GM19468 (cell line): Measurements from ENCODE around the gene SHANK3.

Source experiments
- ATAC-seq: cut with Tn5 transposase; IDR thresholded peaks from one replicate; pipeline ENCODE4 v1.9.1; 2021; ENCODE audit warnings: mild to moderate bottlenecking, moderate library complexity, moderate number of reproducible peaks; ENCODE audit not compliant: unreplicated experiment; ENCODE audit errors: extremely low read depth

SHANK3 gene

GRCh38 chr22:50676661-50677492 lies 4.3 kb downstream of the SHANK3 start:
- no peak for ATAC-seq

GRCh38 chr22:50677493-50678217 lies 5.0 kb downstream of the SHANK3 start:
- no peak for ATAC-seq

GRCh38 chr22:50678218-50678650 lies 5.6 kb downstream of the SHANK3 start:
- ATAC-seq, result no peak

GRCh38 chr22:50678651-50679521 lies 6.3 kb downstream of the SHANK3 start:
- no peak for ATAC-seq

GRCh38 chr22:50683086-50683993 lies 10.7 kb downstream of the SHANK3 start:
- no peak for ATAC-seq

- ATAC-seq, result no peak
Observed at GRCh38 chr22:50683994-50684371, 11.4 kb downstream of the SHANK3 start.

- no peak for ATAC-seq
Observed at GRCh38 chr22:50684501-50684900, 11.9 kb downstream of the SHANK3 start.

- ATAC-seq, result no peak
Observed at GRCh38 chr22:50684986-50685385, 12.4 kb downstream of the SHANK3 start.

GRCh38 chr22:50686794-50687193 lies 14.2 kb downstream of the SHANK3 start:
- ATAC-seq, result no peak

- ATAC-seq, result no peak
Observed at GRCh38 chr22:50687829-50688228, 15.2 kb downstream of the SHANK3 start.

GRCh38 chr22:50688448-50688847 lies 15.8 kb downstream of the SHANK3 start:
- ATAC-seq, result no peak

- no peak for ATAC-seq
Observed at GRCh38 chr22:50691521-50691920, 18.9 kb downstream of the SHANK3 start.

GRCh38 chr22:50693462-50693861 lies 20.8 kb downstream of the SHANK3 start:
- no peak for ATAC-seq

GRCh38 chr22:50694099-50694605 lies 21.5 kb downstream of the SHANK3 start:
- no peak for ATAC-seq

- ATAC-seq, result no peak
Observed at GRCh38 chr22:50694766-50695420, 22.3 kb downstream of the SHANK3 start.

- ATAC-seq, result no peak
Observed at GRCh38 chr22:50695421-50696250, 23.0 kb downstream of the SHANK3 start.

GRCh38 chr22:50696251-50696798 lies 23.7 kb downstream of the SHANK3 start:
- no peak for ATAC-seq
